ENCODE measurements around the gene TSHR.

GRCh38 chr14:80981673-80982072, 26.3 kb downstream of the TSHR start:
- TF ChIP-seq EHMT2 (IDR thresholded peaks at IDR 0.05; ENCODE audit: borderline replicate concordance, low read depth, low read length) (no peak), ZNF605 (CRISPR knock-in tag; IDR thresholded peaks at IDR 0.05) (no peak), POLR2G (IDR thresholded peaks at IDR 0.05; ENCODE audit: low read depth, low read length) (no peak)

Measured in HepG2 (cell line).